Transverse colon (tissue), 4 donors: ENCODE data around the gene P4HTM. TPM values are rescaled to one million over a fixed set of nuclear protein-coding genes. Genes with fewer than 3 reads are reported as not detected.
A peak's percentile ranks its signal among the peaks of the same experiment; 100 is the strongest.

Source experiments
- DNase-seq: peaks from one replicate; pipeline ENCODE4 v3.0.0-alpha.2; 2019
- H3K27ac ChIP-seq, 4 donors: fragments of 200-600 bp; sonication (generic); 2 replicates each; pipeline ENCODE4 v1.5.1; 2016 to 2018; ENCODE audit warnings: inconsistent platforms in 4 of 4
- H3K27me3 ChIP-seq: fragments of 200-600 bp; sonication (generic); 2 replicates; pipeline ENCODE4 v1.5.1; 2017; ENCODE audit warnings: inconsistent platforms
- H3K36me3 ChIP-seq, 4 donors: fragments of 200-600 bp; sonication (generic); 2 replicates each; pipeline ENCODE4 v1.5.1; 2017 to 2019; ENCODE audit warnings: inconsistent platforms in 4 of 4
- H3K4me1 ChIP-seq, 4 donors: fragments of 200-600 bp; sonication (generic); 2 replicates each; pipeline ENCODE4 v1.5.1; 2017 to 2020; ENCODE audit warnings: inconsistent platforms in 4 of 4
- H3K4me3 ChIP-seq, 4 donors: fragments of 200-600 bp; sonication (generic); 1 replicate in 1 of 4; 2 replicates in 3 of 4; pipeline versions ENCODE4 v1.5.1 to v1.6.1; 2017 to 2019; ENCODE audit warnings: inconsistent platforms in 4 of 4
- H3K9me3 ChIP-seq, 2 donors: fragments of 200-600 bp; sonication (generic); 2 replicates each; pipeline ENCODE4 v1.5.1; 2017 to 2019; ENCODE audit warnings: inconsistent platforms in 2 of 2
- CTCF ChIP-seq, 5 experiments: fragments of 200-600 bp in 3 of 5; fragments of 450-650 bp in 2 of 5; sonication (generic) in 3 of 5; IDR thresholded peaks; 1 replicate in 2 of 5; 2 replicates in 3 of 5; pipeline ENCODE4 v1.5.1; 2016 to 2017; ENCODE audit warnings: antibody characterized with exemption in 5 of 5, inconsistent platforms in 3 of 5, mild to moderate bottlenecking in 2 of 5, moderate library complexity in 1 of 5
- EP300 ChIP-seq: sonication (generic); formaldehyde crosslinking; IDR thresholded peaks from one replicate; pipeline ENCODE4 v1.6.1; 2017; ENCODE audit warnings: antibody characterized with exemption, low read depth
- POLR2A ChIP-seq: fragments of 450-650 bp; IDR thresholded peaks from one replicate; pipeline ENCODE4 v1.6.1; 2016; ENCODE audit warnings: antibody characterized with exemption, mild to moderate bottlenecking, moderate library complexity
- POLR2AphosphoS5 ChIP-seq, 3 donors: sonication (generic); formaldehyde crosslinking; IDR thresholded peaks; one replicate each; pipeline ENCODE4 v1.6.1; 2016; ENCODE audit warnings: antibody characterized with exemption in 3 of 3
- WGBS, 2 donors: methylation state at CpG; one replicate each; pipeline ENCODE4 v1.1.5; 2018; ENCODE audit warnings: low coverage in 1 of 2; 5-methylcytosine and 5-hydroxymethylcytosine counted together
- in situ Hi-C, 4 donors: fragments of 200-750 bp; cut with MboI; loops; one replicate each; pipeline versions ENCODE4 v1.15.0 to v1.15.1; 2017; ENCODE audit warnings: low sequenced_read_pairs in 3 of 4, low pct_ligation_motif_present in 1 of 4, low pct_unique_long_range_greater_than_20kb in 1 of 4
- intact Hi-C: fragments of 100-400 bp; cut with DNase I; formaldehyde crosslinking; loops from one replicate; pipeline ENCODE4 v1.15.1; 2023; ENCODE audit warnings: low total_unique reads
- total RNA-seq, 4 donors: library from RNA; depleted of rRNA; stranded (reverse); fragments of >200 nt; gene quantifications; one replicate each; pipeline ENCODE4 v1.1.0, GENCODE V29; 2016

P4HTM gene
- total RNA-seq = 100 to 1,000 TPM in 1 of 4 donors, 10 to 100 TPM in 3; 43.4 to 100 (median 76.6) TPM

DNA sequence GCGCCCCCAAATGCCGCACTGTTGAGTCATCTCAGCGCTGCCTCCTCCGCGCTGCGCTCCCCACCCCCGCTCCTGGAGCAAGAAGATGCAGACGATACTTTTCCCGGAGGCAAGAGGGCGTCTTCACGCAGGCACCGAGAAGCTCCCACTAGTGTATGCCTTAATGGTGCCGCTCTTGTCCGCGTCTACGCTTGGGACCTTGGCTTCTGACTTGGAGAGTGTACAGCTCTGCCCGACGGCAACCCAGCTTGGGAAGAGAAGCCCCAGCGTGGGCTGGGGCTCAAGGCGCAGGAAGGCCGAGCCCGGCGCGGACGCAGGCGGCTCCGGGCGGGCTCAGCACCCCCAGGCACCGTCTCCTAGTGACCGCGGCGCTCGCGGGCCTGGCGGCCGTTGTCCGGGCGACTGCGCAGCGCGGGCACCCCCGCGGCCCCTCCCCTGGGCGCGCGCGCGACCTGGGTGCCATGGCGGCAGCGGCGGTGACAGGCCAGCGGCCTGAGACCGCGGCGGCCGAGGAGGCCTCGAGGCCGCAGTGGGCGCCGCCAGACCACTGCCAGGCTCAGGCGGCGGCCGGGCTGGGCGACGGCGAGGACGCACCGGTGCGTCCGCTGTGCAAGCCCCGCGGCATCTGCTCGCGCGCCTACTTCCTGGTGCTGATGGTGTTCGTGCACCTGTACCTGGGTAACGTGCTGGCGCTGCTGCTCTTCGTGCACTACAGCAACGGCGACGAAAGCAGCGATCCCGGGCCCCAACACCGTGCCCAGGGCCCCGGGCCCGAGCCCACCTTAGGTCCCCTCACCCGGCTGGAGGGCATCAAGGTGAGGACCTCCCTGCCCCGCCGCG is at the start of gene P4HTM:
TSS of gene P4HTM (plus strand) at position 446 of the 840 bp plus-strand sequence. CDS start at position 462, 16 bp downstream.
- intact Hi-C loops = no loop called here
- Histone ChIP-seq H3K4me3 (peak within 1 kb of the TSS; percentile 53 to 98 (median 87)), H3K27ac (peak within 1 kb of the TSS; percentile 90 to 95 (median 92)), H3K27me3 (no peaks in the 10 kb centered on the region), H3K4me1 (peaks cover 17 to 35% (median 23%) of the 10 kb centered on the region in 4 donors), H3K9me3 (no peaks in the 10 kb centered on the region), H3K36me3 (peaks cover 0 to 2% (median 0%) of the 10 kb centered on the region in 4 donors)
- 1% methylated on average over 60 of the region's 91 CpGs; no CpG with 5 or more reads in 1 of the 2 donors for WGBS, 2 donors
- in situ Hi-C loops = no loop called here
- TF ChIP-seq CTCF (IDR thresholded peaks at IDR 0.05) (peak; percentile 15 to 46 (median 30)), POLR2A (peak; percentile 68), EP300 (no peak), POLR2AphosphoS5 (IDR thresholded peaks at IDR 0.05) (peak; percentile 84 to 90 (median 89))
- peak; percentile 87 for DNase-seq

- 70 to 75% methylated on average over 1 to 2 of the region's 2 CpGs for WGBS, 2 donors
- peaks cover 0 to 3% (median 0%) of the 10 kb centered on the region in 4 donors for H3K36me3 ChIP-seq
- no peaks in the 10 kb centered on the region for H3K9me3 ChIP-seq
- H3K4me3 ChIP-seq = no peak overlapping the region
- H3K4me1 ChIP-seq = peaks cover 0 to 6% (median 0%) of the 10 kb centered on the region in 4 donors
- DNase-seq = no peak
- no peak for TF ChIP-seq EP300
- TF ChIP-seq POLR2AphosphoS5 (IDR thresholded peaks at IDR 0.05) = no peak
- TF ChIP-seq POLR2A = no peak
- TF ChIP-seq CTCF (IDR thresholded peaks at IDR 0.05) = no peak
- in situ Hi-C loops (no loop called here), intact Hi-C loops (no loop called here)
- H3K27me3 ChIP-seq = no peaks in the 10 kb centered on the region
- no peak overlapping the region for H3K27ac ChIP-seq
Observed at GRCh38 chr3:48945432-48945831, 44.6 kb upstream of the P4HTM start.

DNA sequence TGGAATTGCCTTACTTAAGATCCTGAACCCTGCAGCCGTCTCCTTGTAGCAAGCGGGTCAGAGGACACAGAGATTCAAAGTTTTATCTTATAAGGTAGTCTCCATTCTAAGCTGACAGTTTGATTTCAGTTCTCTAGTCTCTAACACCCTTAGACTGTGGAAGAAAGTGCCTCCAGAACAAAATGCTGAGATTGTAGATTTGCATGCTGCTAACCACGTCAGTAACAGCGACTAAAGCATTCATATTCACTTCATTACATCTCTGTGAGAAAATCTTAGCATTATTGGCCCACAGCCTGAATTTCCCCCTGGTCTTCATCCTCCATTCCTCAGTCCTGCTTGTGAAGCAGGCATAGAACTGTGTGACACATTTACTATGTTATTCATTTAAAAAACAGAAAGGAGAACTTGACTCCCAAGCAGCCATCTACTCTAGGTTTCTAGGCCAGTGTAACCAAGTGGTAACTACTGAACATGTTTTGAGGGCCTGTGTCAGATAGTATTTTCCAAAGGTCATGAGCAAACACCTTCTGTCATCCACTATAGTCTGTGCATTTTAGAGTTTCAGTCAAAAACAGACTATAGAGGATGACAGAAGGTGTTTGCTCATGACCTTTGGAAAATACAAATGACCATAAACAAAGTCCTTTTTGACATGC is 44.0 kb upstream of the P4HTM start:
- TF ChIP-seq EP300 = no peak
- TF ChIP-seq CTCF (IDR thresholded peaks at IDR 0.05) = no peak
- TF ChIP-seq POLR2AphosphoS5 (IDR thresholded peaks at IDR 0.05) = no peak
- TF ChIP-seq POLR2A = no peak

GRCh38 chr3:48949376-48949717 is 40.7 kb upstream of the P4HTM start:
- Histone ChIP-seq H3K4me1 (no peaks in the 10 kb centered on the region), H3K27me3 (no peaks in the 10 kb centered on the region), H3K27ac (peak overlapping the region in 1 of 4 donors; percentile 33), H3K4me3 (no peak overlapping the region), H3K9me3 (no peaks in the 10 kb centered on the region), H3K36me3 (peaks cover 0 to 8% (median 2%) of the 10 kb centered on the region in 4 donors)
- no peak for DNase-seq
- no peak for TF ChIP-seq POLR2AphosphoS5 (IDR thresholded peaks at IDR 0.05)
- TF ChIP-seq EP300 = no peak
- TF ChIP-seq CTCF (IDR thresholded peaks at IDR 0.05) = no peak
- no peak for TF ChIP-seq POLR2A
- in situ Hi-C loops (no loop called here), intact Hi-C loops (no loop called here)
- WGBS, 2 donors = 60% methylated on average over 2 of the region's 2 CpGs; no CpG with 5 or more reads in 1 of the 2 donors

More for the DNA sequence above, 44.0 kb upstream of the P4HTM start:
- H3K9me3 ChIP-seq = no peaks in the 10 kb centered on the region
- peaks cover 0 to 3% (median 0%) of the 10 kb centered on the region in 4 donors for H3K4me1 ChIP-seq
- H3K27ac ChIP-seq = no peak overlapping the region
- peaks cover 0 to 3% (median 0%) of the 10 kb centered on the region in 4 donors for H3K36me3 ChIP-seq
- 80 to 91% methylated on average over 2 to 4 of the region's 4 CpGs for WGBS, 2 donors
- H3K4me3 ChIP-seq = no peak overlapping the region
- in situ Hi-C loops (no loop called here), intact Hi-C loops (no loop called here)
- no peaks in the 10 kb centered on the region for H3K27me3 ChIP-seq
- DNase-seq = no peak
